Fibroblast of lung (primary cell): Measurements from ENCODE around the gene ATP8A1. TPM values are rescaled to one million over a fixed set of nuclear protein-coding genes. Genes with fewer than 3 reads are reported as not detected.

Experiments
- DNase-seq, 2 donors: peaks; one replicate each; pipeline versions ENCODE4 v3.0.0 to v3.0.0-alpha.2; 2010; ENCODE audit warnings: low read depth in 2 of 2
- H2AFZ ChIP-seq: 2 replicates; pipeline ENCODE4 v1.5.1; 2012; ENCODE audit warnings: low read length, control low read depth, inconsistent platforms
- H3K27ac ChIP-seq: 2 replicates; pipeline ENCODE4 v1.5.1; 2011; ENCODE audit warnings: low read length, control low read depth; ENCODE audit not compliant: insufficient read depth
- H3K27me3 ChIP-seq: 2 replicates; pipeline ENCODE4 v1.5.1; 2011; ENCODE audit warnings: mild to moderate bottlenecking, low read length; ENCODE audit not compliant: control insufficient read depth, insufficient read depth
- H3K36me3 ChIP-seq: 2 replicates; pipeline ENCODE4 v1.5.1; 2011; ENCODE audit warnings: low read length; ENCODE audit not compliant: control insufficient read depth, insufficient read depth
- H3K4me1 ChIP-seq: 2 replicates; pipeline ENCODE4 v1.5.1; 2011; ENCODE audit warnings: low read length; ENCODE audit not compliant: control insufficient read depth, insufficient read depth; ENCODE audit errors: extremely low read depth
- H3K4me2 ChIP-seq: 2 replicates; pipeline ENCODE4 v1.5.1; 2011; ENCODE audit warnings: low read length, control low read depth; ENCODE audit not compliant: insufficient read depth; ENCODE audit errors: extremely low read depth
- H3K4me3 ChIP-seq, 4 experiments: fragments of 200-600 bp in 1 of 4; sonication (generic) in 1 of 4; replicated peaks in 1 of 4; 2 replicates each; pipeline ENCODE4 v1.5.1; 2011 to 2016; ENCODE audit warnings: low read length in 4 of 4, low read depth in 3 of 4, mild to moderate bottlenecking in 3 of 4, control low read depth in 2 of 4, inconsistent platforms in 1 of 4, mixed read lengths in 1 of 4; ENCODE audit not compliant: insufficient read depth in 1 of 4; ENCODE audit errors: control extremely low read depth in 1 of 4
- H3K79me2 ChIP-seq: 2 replicates; pipeline ENCODE4 v1.5.1; 2012; ENCODE audit warnings: mild to moderate bottlenecking, low read length, inconsistent platforms; ENCODE audit not compliant: control insufficient read depth, insufficient read depth
- H3K9ac ChIP-seq: 2 replicates; pipeline ENCODE4 v1.5.1; 2011; ENCODE audit warnings: mild to moderate bottlenecking, low read length, control low read depth; ENCODE audit not compliant: insufficient read depth
- H3K9me3 ChIP-seq: 2 replicates; pipeline ENCODE4 v1.5.1; 2012; ENCODE audit warnings: low read depth, low read length; ENCODE audit not compliant: control insufficient read depth, insufficient read depth
- H4K20me1 ChIP-seq: 2 replicates; pipeline ENCODE4 v1.5.1; 2011; ENCODE audit warnings: low read length; ENCODE audit not compliant: control insufficient read depth, insufficient read depth; ENCODE audit errors: extremely low read depth
- CTCF ChIP-seq, 2 donors: IDR thresholded peaks in 1 of 2; conservative IDR thresholded peaks in 1 of 2; 1 replicate in 1 of 2; 2 replicates in 1 of 2; pipeline ENCODE4 v1.5.1; 2011 to 2012; ENCODE audit warnings: low read length in 2 of 2, control low read depth in 1 of 2, inconsistent platforms in 1 of 2, low read depth in 1 of 2, mild to moderate bottlenecking in 1 of 2
- EZH2 ChIP-seq: IDR thresholded peaks from 2 replicates; pipeline ENCODE4 v1.5.1; 2012; ENCODE audit warnings: low read length, control low read depth, mild to moderate bottlenecking; ENCODE audit errors: missing control alignments
- polyA plus RNA-seq, 2 donors: library from polyadenylated mRNA; depleted of rRNA in 1 of 2; stranded (reverse) in 1 of 2; unstranded in 1 of 2; fragments of >200 nt; gene quantifications; 2 replicates each; pipeline ENCODE4 v1.2.1, GENCODE V29; 2011 to 2012; ENCODE audit warnings: missing spikeins in 1 of 2
- total RNA-seq: library from RNA; depleted of rRNA; stranded (reverse); fragments of >200 nt; gene quantifications from 2 replicates; pipeline ENCODE4 v1.2.1, GENCODE V29; 2014

The ATP8A1 gene
- total and polyA plus RNA-seq, 2 donors (not counting 1 experiment from before 2014, with no cell fraction given): 0.36 to 4.8 TPM

GRCh38 chr4:42625329-42625728, 31.6 kb downstream of the ATP8A1 start:
- no peaks in the 10 kb centered on the region for H3K27me3 ChIP-seq
- H3K27ac ChIP-seq: no peak overlapping the region
- no peaks in the 10 kb centered on the region for H3K9me3 ChIP-seq
- H4K20me1 ChIP-seq: peaks cover 2% of the 10 kb centered on the region
- DNase-seq: no peak
- no peak overlapping the region for H3K9ac ChIP-seq
- H3K4me2 ChIP-seq: no peak overlapping the region
- H3K79me2 ChIP-seq: no peaks in the 10 kb centered on the region
- H3K4me3 ChIP-seq: no peak overlapping the region
- H3K36me3 ChIP-seq: no peaks in the 10 kb centered on the region
- H3K4me1 ChIP-seq: no peaks in the 10 kb centered on the region
- no peak for TF ChIP-seq CTCF (conservative IDR thresholded peaks at IDR 0.05 in 1 of 2, IDR thresholded peaks at IDR 0.05 in 1 of 2; ENCODE audit: low read depth in 1 of 2, low read length in 2 of 2)
- no peak for TF ChIP-seq EZH2
- H2AFZ ChIP-seq: no peak overlapping the region

- no peak overlapping the region for H3K4me3 ChIP-seq
- no peak for TF ChIP-seq CTCF (conservative IDR thresholded peaks at IDR 0.05 in 1 of 2, IDR thresholded peaks at IDR 0.05 in 1 of 2; ENCODE audit: low read depth in 1 of 2, low read length in 2 of 2)
- no peak for TF ChIP-seq EZH2
- peaks cover 3% of the 10 kb centered on the region for H4K20me1 ChIP-seq
- H3K4me1 ChIP-seq: no peaks in the 10 kb centered on the region
- no peak overlapping the region for H3K9ac ChIP-seq
- no peaks in the 10 kb centered on the region for H3K79me2 ChIP-seq
- DNase-seq: no peak
- H2AFZ ChIP-seq: no peak overlapping the region
- H3K27ac ChIP-seq: no peak overlapping the region
- H3K27me3 ChIP-seq: no peaks in the 10 kb centered on the region
- no peak overlapping the region for H3K4me2 ChIP-seq
- no peaks in the 10 kb centered on the region for H3K36me3 ChIP-seq
- no peaks in the 10 kb centered on the region for H3K9me3 ChIP-seq
Observed at GRCh38 chr4:42624551-42624950, 32.4 kb downstream of the ATP8A1 start.

- Histone ChIP-seq H3K79me2 (no peaks in the 10 kb centered on the region), H3K4me2 (no peak overlapping the region), H3K4me3 (no peak overlapping the region), H3K27me3 (no peaks in the 10 kb centered on the region), H3K4me1 (no peaks in the 10 kb centered on the region), H3K27ac (no peak overlapping the region), H2AFZ (no peak overlapping the region), H3K9me3 (no peaks in the 10 kb centered on the region), H4K20me1 (peaks cover 1% of the 10 kb centered on the region), H3K36me3 (no peaks in the 10 kb centered on the region), H3K9ac (no peak overlapping the region)
- TF ChIP-seq CTCF (conservative IDR thresholded peaks at IDR 0.05 in 1 of 2, IDR thresholded peaks at IDR 0.05 in 1 of 2; ENCODE audit: low read depth in 1 of 2, low read length in 2 of 2): no peak
- TF ChIP-seq EZH2: no peak
- DNase-seq: no peak
Observed at GRCh38 chr4:42618023-42618422, 38.9 kb downstream of the ATP8A1 start.
